Keratinocyte (primary cell): ENCODE measurements around the gene FMN2. TPM values are rescaled to one million over a fixed set of nuclear protein-coding genes. Genes with fewer than 3 reads are reported as not detected.

Experiments used
- DNase-seq: peaks from one replicate; pipeline ENCODE4 v3.0.0-alpha.2; 2011; ENCODE audit warnings: low read depth, missing footprints, low spot score
- FAIRE-seq: peaks from 2 replicates; lab custom pipeline; 2011; peaks lifted over from hg19 to GRCh38; lab: Jason Lieb, UNC
- H2AFZ ChIP-seq: 2 replicates; pipeline ENCODE4 v1.6.0; 2012; ENCODE audit warnings: low read length, control low read depth, inconsistent platforms; ENCODE audit not compliant: control insufficient read depth
- H3K27ac ChIP-seq: 2 replicates; pipeline ENCODE4 v1.5.1; 2011; ENCODE audit warnings: low read length; ENCODE audit not compliant: control insufficient read depth, insufficient read depth
- H3K27me3 ChIP-seq: 3 replicates; pipeline ENCODE4 v1.6.0; 2011; ENCODE audit warnings: low read length; ENCODE audit not compliant: control insufficient read depth, insufficient read depth; ENCODE audit errors: extremely low read depth
- H3K36me3 ChIP-seq, 2 experiments: 2 replicates in 1 of 2; 3 replicates in 1 of 2; pipeline ENCODE4 v1.5.1; 2011; ENCODE audit warnings: low read length in 2 of 2, mild to moderate bottlenecking in 1 of 2; ENCODE audit not compliant: control insufficient read depth in 2 of 2, insufficient read depth in 2 of 2; ENCODE audit errors: extremely low read depth in 1 of 2
- H3K4me1 ChIP-seq: 3 replicates; pipeline ENCODE4 v1.5.1; 2011; ENCODE audit warnings: low read length; ENCODE audit not compliant: control insufficient read depth, insufficient read depth; ENCODE audit errors: extremely low read depth
- H3K4me2 ChIP-seq: 3 replicates; pipeline ENCODE4 v1.6.0; 2011; ENCODE audit warnings: low read depth, low read length; ENCODE audit not compliant: control insufficient read depth, insufficient read depth; ENCODE audit errors: extremely low read depth
- H3K4me3 ChIP-seq, 3 experiments: fragments of 200-600 bp in 1 of 3; sonication (generic) in 1 of 3; 2 replicates in 2 of 3; 3 replicates in 1 of 3; pipeline ENCODE4 v1.5.1; 2011 to 2016; ENCODE audit warnings: low read length in 3 of 3, mild to moderate bottlenecking in 3 of 3, control low read depth in 2 of 3, inconsistent platforms in 1 of 3, low read depth in 1 of 3, mixed read lengths in 1 of 3, mixed run types in 1 of 3, moderate library complexity in 1 of 3; ENCODE audit not compliant: control insufficient read depth in 2 of 3, insufficient read depth in 2 of 3; ENCODE audit errors: extremely low read depth in 1 of 3
- H3K79me2 ChIP-seq: 2 replicates; pipeline ENCODE4 v1.6.0; 2012; ENCODE audit warnings: low read length; ENCODE audit not compliant: control insufficient read depth, insufficient read depth
- H3K9ac ChIP-seq: 3 replicates; pipeline ENCODE4 v1.6.0; 2011; ENCODE audit warnings: low read length; ENCODE audit not compliant: control insufficient read depth, insufficient read depth; ENCODE audit errors: extremely low read depth
- H3K9me1 ChIP-seq: 3 replicates; pipeline ENCODE4 v1.6.0; 2011; ENCODE audit warnings: low read length; ENCODE audit not compliant: control insufficient read depth, insufficient read depth; ENCODE audit errors: extremely low read depth
- H3K9me3 ChIP-seq: 2 replicates; pipeline ENCODE4 v1.5.1; 2012; ENCODE audit warnings: low read depth, low read length; ENCODE audit not compliant: control insufficient read depth
- H4K20me1 ChIP-seq: 3 replicates; pipeline ENCODE4 v1.6.0; 2011; ENCODE audit warnings: low read length; ENCODE audit not compliant: control insufficient read depth, insufficient read depth; ENCODE audit errors: extremely low read depth
- EZH2 ChIP-seq: IDR thresholded peaks from one replicate; pipeline ENCODE4 v1.6.1; 2012; ENCODE audit warnings: inconsistent platforms, mild to moderate bottlenecking, low read length, moderate library complexity
- dilution Hi-C: fragments of 300-500 bp; cut with MboI; formaldehyde crosslinking; loops from one replicate; pipeline ENCODE4 v1.7.0; 2020; ENCODE audit warnings: low sequenced_read_pairs; ENCODE audit not compliant: extremely low pct_ligation_motif_present
- polyA plus RNA-seq, 5 experiments: library from polyadenylated mRNA; depleted of rRNA in 3 of 5; stranded (reverse) in 3 of 5; stranded (forward) in 1 of 5; unstranded in 1 of 5; fragments of >200 nt; gene quantifications; 1 replicate in 1 of 5; 2 replicates in 3 of 5; 3 replicates in 1 of 5; pipeline versions ENCODE4 v1.2.1 to v1.2.3, GENCODE V29; 2011 to 2012; ENCODE audit warnings: missing spikeins in 2 of 5, low read depth in 1 of 5, low replicate concordance in 1 of 5
- TF ChIP-seq, protein P1 (sequence below), 3 experiments: IDR thresholded peaks in 1 of 3; conservative IDR thresholded peaks in 1 of 3; optimal IDR thresholded peaks in 1 of 3; 2 replicates in 2 of 3; 3 replicates in 1 of 3; pipeline versions ENCODE3 to v1.5.1; 2011; ENCODE audit warnings: low read length in 3 of 3, mild to moderate bottlenecking in 3 of 3, moderate library complexity in 2 of 3, control low read depth in 1 of 3, inconsistent platforms in 1 of 3; ENCODE audit not compliant: insufficient read depth in 2 of 3; ENCODE audit errors: extremely low read depth in 1 of 3

Gene FMN2
- polyA plus RNA-seq, 1 donor (not counting 4 experiments of a cell fraction or from before 2014, with no cell fraction given): not detected

DNA sequence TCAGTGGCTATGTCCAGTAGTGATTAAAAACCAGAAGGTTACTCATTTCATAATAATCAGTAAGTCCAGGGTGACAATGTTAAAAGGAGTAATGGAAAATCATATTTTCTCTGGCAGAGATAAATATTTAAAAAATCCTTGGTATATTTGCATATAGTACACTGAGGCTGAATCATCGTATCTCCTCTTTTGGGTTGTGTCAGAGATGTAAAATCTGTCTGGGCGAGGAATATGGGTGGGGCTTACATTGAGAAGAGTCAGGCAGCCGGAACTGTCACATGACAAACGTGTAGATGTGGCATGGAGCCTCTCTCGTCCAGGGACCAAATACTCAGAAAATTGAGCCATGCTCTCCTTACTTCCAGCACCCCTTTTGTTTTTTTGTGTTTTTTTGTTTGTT is 120.9 kb downstream of the FMN2 start:
- no peak overlapping the region for H3K4me2 ChIP-seq
- H3K9me3 ChIP-seq: no peaks in the 10 kb centered on the region
- no peaks in the 10 kb centered on the region for H3K27me3 ChIP-seq
- no peaks in the 10 kb centered on the region for H3K9me1 ChIP-seq
- no peaks in the 10 kb centered on the region for H4K20me1 ChIP-seq
- no peak overlapping the region for H2AFZ ChIP-seq
- no peak for TF ChIP-seq EZH2
- TF ChIP-seq, protein P1, sequence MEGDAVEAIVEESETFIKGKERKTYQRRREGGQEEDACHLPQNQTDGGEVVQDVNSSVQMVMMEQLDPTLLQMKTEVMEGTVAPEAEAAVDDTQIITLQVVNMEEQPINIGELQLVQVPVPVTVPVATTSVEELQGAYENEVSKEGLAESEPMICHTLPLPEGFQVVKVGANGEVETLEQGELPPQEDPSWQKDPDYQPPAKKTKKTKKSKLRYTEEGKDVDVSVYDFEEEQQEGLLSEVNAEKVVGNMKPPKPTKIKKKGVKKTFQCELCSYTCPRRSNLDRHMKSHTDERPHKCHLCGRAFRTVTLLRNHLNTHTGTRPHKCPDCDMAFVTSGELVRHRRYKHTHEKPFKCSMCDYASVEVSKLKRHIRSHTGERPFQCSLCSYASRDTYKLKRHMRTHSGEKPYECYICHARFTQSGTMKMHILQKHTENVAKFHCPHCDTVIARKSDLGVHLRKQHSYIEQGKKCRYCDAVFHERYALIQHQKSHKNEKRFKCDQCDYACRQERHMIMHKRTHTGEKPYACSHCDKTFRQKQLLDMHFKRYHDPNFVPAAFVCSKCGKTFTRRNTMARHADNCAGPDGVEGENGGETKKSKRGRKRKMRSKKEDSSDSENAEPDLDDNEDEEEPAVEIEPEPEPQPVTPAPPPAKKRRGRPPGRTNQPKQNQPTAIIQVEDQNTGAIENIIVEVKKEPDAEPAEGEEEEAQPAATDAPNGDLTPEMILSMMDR (optimal IDR thresholded peaks at IDR 0.05 in 1 of 3, IDR thresholded peaks at IDR 0.05 in 1 of 3, conservative IDR thresholded peaks at IDR 0.05 in 1 of 3; ENCODE audit: extremely low read depth in 1 of 3, insufficient read depth in 2 of 3, low read length in 3 of 3): no peak
- H3K79me2 ChIP-seq: no peaks in the 10 kb centered on the region
- dilution Hi-C loops: no loop called here
- H3K9ac ChIP-seq: no peak overlapping the region
- no peak for FAIRE-seq
- H3K27ac ChIP-seq: no peak overlapping the region
- no peaks in the 10 kb centered on the region for H3K4me1 ChIP-seq
- H3K36me3 ChIP-seq: no peaks in the 10 kb centered on the region
- DNase-seq: no peak
- H3K4me3 ChIP-seq: no peak overlapping the region

DNA sequence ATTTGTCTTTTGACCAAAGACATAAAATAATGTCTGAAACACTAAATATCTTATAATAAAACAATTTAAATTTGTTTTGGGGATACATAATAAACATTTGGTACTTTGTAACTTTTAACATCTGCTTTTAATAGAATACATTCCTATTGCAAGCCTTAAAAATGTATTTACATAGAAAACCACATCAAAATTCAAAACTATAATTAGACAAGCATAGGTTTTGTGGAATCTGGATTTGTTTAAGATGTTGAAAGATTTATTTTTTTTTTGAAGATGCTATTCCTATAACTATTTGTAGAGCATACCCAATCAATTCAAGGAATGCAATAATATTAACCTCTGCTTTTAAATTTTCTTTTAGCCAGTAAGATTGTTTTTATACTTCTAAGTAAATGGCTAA is 125.7 kb downstream of the FMN2 start:
- TF ChIP-seq, protein P1 (optimal IDR thresholded peaks at IDR 0.05 in 1 of 3, IDR thresholded peaks at IDR 0.05 in 1 of 3, conservative IDR thresholded peaks at IDR 0.05 in 1 of 3; ENCODE audit: extremely low read depth in 1 of 3, insufficient read depth in 2 of 3, low read length in 3 of 3): no peak
- TF ChIP-seq EZH2: no peak
- Histone ChIP-seq H2AFZ (no peak overlapping the region), H3K79me2 (no peaks in the 10 kb centered on the region), H3K36me3 (no peaks in the 10 kb centered on the region), H3K9ac (no peak overlapping the region), H3K4me3 (no peak overlapping the region), H3K27me3 (no peaks in the 10 kb centered on the region), H4K20me1 (no peaks in the 10 kb centered on the region), H3K9me1 (no peaks in the 10 kb centered on the region), H3K4me2 (no peak overlapping the region), H3K4me1 (no peaks in the 10 kb centered on the region), H3K27ac (no peak overlapping the region), H3K9me3 (peaks cover 2% of the 10 kb centered on the region)
- no peak for FAIRE-seq
- dilution Hi-C loops: no loop called here
- DNase-seq: no peak
